GM21723 (cell line): ENCODE results near the gene NR6A1.
"Not testable (repeated sequence)": the region's sequence is repeated elsewhere in the genome, so short reads cannot be mapped to it uniquely, and the experiment has no call there.

ENCODE experiments used
- ATAC-seq: cut with Tn5 transposase; IDR thresholded peaks from one replicate; pipeline ENCODE4 v1.9.1; 2021; ENCODE audit warnings: mild to moderate bottlenecking, moderate library complexity; ENCODE audit not compliant: unreplicated experiment

Gene NR6A1

DNA sequence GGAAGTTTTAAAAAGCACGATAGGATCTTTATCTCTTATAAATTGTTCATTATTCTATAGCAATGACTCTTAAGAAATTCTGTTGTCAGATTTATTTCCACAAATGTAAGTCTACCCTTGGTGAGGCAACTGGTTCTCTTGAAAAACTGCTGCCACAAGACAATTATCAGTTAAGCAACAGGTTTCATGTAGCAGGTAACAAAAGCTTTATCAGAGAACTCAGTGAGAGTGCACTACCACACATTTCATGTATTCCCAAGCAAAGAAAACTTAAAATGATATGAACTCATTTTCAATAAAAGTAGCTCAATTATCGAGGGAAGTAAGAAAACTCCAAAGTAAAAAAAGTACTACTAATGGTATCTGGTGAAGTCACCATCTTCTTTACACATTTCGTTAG, 9.4 kb downstream of the NR6A1 start:
- ATAC-seq = no peak

DNA sequence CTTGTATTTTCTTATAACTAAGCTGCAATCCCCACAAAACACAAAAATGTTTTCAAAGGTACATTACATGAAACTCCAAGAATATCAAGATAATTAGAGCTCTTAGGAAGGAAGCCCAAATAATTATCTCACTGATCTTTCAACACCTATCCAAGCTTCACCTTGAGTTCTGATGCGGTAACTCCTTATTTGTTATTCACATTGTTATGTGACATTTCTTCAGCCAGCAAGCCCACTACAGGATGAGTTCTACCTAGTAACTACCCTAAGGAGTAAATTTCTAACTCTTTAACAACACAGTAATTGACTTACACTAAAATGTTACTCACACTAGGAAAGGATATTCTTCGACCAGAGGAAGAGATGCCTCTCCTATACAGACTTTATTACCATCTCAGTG, 9.9 kb downstream of the NR6A1 start:
- ATAC-seq = no peak

DNA sequence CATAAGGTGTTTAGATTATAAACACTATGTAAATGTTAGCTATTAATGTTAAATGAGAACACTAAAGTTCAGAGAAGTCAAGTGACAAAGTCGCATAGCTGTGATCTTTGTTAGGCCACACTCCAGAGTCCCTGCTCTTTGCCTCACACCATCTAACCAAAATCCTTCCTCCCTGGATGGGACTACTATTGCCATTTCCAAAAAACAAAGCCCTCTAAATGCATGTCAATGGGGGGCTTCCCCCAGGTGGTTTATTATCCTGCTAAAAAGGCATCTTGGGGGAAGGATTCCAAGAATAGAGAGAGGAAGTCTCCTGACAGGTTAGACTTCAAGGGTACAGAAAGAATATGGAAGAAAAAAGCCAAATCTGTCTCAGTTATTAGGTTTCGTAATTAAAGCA, 10.4 kb downstream of the NR6A1 start:
- no peak for ATAC-seq

DNA sequence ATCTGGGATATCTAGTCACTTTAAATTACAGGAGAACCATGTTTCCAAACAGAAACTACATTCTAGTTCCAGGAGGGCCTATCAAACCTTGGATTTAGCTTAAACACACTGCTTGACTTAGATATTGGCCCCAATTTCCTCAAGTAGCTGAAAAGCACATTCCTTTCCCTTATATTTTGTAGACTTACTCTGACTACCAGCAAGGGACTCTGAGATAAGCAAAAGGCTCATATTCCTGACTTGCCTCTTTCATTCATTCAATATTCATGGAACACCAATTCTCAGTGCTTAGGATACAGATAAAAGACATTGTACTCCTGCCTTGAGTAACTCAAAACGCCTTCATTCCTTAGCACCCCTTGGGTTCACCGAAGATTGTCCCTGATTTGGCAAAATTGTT, 11.8 kb downstream of the NR6A1 start:
- no peak for ATAC-seq

DNA sequence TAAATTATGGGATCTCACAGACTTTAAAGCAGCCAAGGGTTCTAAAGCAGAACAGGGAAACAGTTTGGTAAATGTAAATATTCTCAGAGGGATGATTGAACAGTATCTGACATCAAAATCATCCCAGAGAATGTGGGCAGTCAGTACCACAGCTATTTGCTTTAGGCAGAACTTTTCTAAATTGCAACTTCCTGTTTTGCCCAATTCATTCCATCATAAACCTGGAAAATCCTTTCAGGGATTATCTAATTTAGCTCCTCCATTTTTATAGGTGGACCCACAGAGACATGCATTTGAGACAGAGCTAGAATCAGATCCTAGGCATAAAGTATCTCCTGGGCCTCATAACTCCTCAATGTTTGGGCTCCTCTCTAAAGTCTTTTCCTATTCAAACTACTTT, 12.4 kb downstream of the NR6A1 start:
- no peak for ATAC-seq

DNA sequence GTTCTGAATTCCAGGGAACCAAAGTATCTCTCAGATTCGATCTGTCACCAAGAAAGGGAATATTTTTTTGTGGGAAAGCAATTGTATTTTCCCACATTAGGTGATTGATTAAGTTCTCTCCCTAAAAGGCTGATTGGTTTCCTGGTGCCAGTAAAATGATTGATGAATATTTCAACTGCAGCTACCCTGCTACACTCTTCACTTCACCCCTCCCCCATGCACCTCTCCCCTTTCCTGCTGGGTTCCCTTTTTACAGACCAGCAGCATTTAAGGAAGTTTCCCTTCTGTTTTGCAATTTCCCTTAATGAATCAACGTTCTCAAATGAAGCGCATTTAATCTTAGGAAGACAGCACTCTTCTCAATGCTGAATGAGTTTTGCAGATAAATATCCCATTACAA, 13.1 kb downstream of the NR6A1 start:
- no peak for ATAC-seq

DNA sequence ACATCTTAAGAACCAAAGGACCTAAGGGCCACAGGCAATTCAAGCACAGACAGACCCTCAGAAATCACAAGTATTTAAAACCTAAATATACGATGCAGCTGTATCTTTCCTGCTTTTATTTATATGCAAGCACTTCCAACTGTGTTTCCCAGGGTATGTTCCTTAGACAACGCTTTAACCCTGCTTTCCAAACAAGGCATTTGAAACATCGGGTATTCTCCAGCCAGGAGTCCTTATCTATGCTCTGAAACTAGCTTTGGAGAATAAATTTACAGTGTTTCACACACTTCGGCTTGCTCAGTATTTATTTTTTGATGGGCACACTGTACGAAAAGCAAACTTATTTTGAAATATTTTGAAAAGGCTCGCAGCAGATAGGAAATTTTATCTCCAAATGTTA, 13.5 kb downstream of the NR6A1 start:
- ATAC-seq = no peak

DNA sequence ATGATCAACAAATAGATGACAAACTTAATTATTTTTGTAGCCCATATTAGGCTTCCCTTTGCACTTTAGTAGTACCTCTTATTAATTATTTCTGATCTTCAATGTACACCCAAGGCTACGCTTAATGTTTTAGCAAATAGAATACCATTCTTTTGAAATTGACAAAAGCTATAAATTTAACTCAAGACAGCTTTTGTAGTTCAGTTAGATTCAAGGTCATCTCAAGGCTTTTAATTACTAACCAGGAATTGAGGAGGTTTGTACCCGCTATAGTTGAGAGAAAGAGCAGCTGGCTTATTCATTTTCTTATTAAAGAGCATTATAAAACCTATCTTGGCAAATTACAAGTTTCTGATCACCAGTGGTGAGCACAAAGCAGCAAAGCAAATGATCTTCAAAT, 15.1 kb downstream of the NR6A1 start:
- no peak for ATAC-seq

DNA sequence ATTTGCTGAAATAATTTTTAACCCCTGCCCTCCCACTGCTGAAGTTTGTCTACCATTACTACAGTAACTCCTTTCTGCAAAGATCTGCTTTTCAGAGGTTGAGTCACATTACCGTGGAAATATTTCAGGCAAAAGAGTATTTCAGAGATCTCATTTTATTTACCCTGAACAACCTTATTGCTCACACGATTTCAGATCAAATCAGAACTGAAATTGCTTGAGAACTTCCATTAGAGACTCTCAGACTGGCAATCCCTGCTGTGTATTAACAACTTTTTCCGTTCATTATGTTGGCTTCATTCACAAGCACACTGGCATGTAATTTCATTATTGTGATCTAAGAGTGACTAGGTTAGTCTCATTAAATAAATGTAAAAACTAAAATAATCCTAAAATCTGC, 16.1 kb downstream of the NR6A1 start:
- no peak for ATAC-seq

DNA sequence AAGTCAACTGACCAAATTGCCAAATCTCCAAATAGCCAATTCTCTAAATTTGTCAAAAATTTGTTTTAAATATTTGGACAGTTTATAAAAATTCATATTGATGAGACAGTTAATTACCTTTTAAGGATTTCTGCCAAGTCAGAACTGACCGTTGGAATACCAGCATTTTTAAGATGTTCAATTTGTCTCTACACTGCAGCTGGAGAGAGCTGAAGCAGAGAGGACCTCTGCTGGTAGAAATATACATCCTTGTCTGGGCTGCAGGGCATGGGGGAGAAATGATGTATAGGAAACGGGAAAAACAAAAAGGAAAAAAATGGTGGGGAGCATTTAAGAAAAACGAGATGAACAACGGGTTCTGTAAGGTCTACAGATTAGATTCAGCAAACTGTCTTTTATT, 16.8 kb downstream of the NR6A1 start:
- no peak for ATAC-seq

DNA sequence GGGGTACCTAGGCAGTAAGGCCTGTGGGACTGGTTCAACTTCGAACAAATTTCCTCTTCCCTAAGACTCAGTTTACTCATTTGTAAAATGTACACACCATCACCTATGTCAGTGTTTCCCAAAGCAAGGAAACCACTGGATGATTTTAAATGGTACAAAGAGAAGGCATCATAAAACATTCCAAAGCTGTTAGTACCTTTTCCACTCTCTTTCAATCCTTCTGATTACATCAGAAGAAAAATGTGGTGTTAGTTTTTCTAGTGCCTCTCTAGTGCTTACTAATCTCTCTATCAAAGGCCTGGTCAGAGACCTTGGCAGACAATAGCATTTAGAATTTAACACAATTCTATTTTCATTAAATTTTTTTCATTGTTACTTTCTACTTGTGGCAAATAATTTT, 18.1 kb downstream of the NR6A1 start:
- ATAC-seq = no peak

DNA sequence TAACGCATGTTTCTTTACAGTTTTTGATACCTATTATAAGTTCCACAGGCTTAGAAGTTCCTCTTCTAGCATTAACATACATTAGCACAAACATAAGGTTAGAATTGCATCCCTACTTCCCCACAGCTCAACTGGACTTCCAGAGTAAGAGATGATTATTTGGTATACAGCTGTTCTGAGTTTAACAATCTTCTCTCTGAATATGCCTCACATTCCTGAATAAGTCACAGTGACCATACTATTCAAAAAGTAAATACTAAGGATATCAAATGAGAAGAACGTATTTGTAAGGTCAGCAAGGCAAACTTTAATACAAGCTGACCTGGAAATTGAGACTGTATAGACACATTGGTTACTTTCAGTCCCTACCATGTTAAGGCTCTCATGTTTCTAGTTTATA, 21.3 kb downstream of the NR6A1 start:
- ATAC-seq = no peak

DNA sequence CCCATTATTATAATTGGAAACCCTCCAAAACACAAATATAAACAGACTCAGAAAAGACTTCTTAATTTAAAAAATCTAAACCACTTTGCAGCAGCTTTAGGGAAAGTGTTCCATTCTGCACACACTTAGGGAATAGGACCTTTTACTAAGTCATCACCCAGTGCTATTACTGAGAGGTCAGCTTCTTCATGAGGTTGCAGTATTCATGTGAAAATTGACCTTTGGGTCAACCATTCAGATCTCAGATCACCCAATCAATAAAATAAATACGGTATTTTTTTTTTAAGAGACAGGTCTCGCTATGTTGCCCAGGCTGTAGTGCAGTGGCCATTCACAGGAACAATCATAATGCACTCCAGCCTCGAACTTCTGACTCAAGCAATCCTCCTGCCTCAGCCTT, 21.8 kb downstream of the NR6A1 start:
- ATAC-seq = no peak

DNA sequence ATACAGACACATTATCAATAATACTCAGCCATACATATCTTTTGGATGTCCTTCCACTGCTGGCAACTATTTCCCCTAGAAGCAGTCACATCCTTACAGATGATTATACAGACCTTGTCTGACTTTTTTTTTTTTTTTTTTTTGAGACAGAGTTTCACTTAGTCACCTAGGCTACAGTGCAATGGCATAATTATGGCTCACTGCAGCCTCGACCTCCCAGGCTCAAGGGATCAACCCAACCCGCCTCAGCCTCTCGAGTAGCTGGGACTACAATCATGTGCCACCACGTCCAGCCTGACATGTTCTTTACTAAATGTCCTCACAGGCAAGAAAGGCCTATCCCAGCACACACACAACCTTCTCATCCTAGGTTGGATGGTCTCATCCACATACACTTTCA, 24.0 kb downstream of the NR6A1 start:
- no peak for ATAC-seq

DNA sequence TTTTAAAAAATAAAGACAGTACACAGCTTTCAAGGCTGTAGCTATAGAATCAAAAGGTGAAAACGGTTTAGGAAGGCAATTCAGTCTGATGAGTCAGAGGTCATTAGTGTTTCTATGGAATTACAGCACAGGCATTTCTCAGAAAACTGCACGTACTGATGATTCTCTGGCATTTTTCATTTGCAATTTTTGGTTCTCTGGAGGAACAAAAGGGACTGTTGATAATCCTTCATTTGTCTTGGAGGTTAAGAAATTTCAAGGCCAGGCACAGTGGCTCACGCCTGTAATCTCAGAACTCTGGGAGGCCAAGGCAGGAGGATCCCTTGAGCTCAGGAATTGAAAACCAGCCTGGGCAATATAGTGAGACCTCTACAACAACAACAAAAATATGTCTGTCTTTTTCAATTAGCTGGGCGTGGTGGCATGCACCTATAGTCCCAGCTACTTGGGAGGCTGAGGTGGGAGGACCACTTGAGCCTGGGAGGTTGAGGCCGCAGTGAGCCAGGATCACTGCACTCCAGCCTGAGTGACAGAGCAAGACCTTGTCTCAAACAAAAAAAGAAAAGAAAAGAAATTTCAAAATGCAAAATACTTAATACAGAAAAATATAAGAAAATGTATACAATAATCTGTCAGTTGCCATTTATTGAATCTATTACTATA, 27.3 kb downstream of the NR6A1 start:
- ATAC-seq = no peak

DNA sequence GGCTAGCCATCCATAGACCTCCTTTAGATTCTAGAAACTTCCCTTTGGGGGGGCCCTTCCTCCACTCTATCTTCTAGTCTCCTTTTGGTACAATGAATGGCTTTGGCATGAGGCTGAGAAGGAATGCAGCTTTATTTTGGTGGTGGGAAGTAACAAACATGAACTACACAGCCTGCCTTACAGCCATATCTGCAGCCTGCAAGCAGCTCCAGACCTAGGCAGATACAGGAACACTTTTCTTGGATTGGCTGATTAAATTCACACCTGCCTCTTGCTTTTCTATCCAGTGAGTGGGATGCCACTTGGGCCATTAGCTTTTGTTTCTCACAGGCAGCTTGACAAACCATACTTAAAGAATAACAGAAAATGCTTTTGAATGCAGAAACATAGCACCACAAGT, 28.2 kb downstream of the NR6A1 start:
- ATAC-seq = no peak

DNA sequence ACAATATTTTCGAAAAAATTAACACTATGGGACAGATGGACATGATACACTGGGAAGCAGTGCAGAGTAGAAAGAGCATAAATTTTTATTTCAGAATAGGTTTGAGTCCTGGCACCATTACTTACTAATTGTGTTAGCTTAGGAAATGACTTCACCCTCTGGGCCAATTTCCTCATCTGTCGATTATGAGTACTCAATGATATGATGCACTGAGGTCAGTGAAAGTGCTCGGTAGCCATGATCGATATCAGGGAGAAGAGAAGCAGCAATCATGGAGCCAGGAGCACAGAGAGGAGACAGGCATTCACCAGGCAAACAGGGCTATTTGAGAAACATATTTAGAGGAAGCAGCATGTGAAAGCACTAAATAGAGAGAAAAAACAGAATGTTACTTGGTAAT, 29.4 kb downstream of the NR6A1 start:
- no peak for ATAC-seq

DNA sequence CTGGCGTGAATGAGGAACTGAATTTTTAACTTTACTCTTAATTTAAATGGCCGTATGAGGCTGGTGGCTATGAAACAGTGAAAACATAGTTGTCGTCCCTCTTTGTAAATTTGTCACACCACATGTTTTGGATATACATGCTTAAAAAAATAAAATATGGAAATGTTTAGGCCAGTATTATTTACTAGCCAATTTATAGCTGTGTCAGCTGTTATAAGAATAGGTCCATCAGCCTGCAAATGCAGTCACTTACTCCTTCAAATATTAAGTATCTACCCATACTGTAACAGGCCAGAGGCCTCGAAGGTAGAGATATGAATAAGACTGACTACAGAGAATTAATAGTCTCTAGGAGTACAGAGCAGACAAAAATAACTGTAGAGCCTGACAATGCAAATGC, 30.0 kb downstream of the NR6A1 start:
- ATAC-seq = no peak

DNA sequence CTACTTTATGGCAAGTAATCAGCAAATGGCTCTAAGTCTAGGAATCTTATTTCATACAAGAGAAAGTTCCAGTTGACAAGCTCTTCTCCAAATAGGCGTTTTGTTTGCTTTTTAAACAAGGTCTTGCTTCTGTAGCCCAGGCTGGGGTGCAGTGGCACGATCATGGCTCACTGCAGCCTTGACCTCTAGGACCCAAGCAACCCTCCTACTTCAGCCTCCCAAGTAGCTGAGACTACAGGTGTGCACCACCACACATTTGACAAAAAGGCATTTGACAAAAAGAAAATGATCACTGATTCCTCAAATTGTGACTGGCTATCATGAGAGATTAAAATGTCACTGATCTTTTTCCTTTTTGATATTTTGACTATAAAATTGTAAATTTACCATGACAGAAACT, 31.8 kb downstream of the NR6A1 start:
- ATAC-seq = no peak

DNA sequence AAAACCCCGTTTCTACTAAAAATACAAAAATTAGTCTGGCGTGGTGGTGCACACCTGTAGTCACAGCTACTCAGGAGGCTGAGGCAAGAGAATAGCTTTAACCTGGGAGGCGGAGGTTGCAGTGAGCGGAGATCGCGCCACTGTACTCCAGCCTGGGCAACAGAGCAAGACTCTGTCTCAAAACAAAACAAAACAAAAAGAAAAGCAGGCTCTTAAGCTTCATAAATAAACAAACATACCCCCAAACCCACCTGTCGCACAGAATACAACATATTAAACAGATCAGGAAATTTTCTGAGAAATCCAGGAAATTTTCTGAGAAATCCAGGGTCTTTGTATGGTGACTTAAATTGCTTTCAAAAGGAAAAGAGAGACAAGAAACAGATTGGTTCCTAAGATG, 33.0 kb downstream of the NR6A1 start:
- not testable (repeated sequence) for ATAC-seq

DNA sequence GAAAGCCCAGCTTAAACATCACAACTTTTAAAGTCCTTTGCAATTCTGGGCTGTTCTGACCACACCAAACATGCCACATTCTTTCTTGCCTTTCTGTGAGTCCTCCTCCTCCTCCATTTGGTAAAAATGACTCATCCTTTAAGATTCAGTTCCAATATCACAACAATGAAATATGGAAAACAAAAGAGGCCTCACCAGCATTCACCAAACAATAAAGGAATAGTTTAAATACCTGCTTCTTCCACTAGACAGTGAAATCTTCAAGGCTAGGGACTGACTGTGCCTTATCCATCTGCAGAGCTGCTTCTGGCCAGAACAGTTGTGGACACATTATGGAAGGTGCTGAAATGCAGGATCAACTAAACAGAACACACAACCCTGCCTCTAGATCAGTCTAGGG, 36.0 kb downstream of the NR6A1 start:
- no peak for ATAC-seq

DNA sequence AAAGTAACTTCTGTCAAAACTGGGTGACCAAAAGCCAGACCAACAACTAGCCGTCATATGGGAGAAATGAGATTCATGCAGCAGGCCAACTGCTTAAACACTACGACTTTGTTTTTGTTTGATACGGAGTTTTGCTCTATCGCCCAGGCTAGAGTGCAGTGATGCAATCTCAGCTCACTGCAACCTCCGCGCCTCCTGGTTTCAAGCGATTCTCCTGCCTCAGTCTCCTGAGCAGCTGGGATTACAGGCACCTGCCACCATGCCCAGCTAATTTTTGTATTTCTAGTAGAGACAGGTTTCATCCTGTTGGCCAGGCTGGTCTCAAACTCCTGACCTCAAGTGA, 36.4 kb downstream of the NR6A1 start:
- not testable (repeated sequence) for ATAC-seq

DNA sequence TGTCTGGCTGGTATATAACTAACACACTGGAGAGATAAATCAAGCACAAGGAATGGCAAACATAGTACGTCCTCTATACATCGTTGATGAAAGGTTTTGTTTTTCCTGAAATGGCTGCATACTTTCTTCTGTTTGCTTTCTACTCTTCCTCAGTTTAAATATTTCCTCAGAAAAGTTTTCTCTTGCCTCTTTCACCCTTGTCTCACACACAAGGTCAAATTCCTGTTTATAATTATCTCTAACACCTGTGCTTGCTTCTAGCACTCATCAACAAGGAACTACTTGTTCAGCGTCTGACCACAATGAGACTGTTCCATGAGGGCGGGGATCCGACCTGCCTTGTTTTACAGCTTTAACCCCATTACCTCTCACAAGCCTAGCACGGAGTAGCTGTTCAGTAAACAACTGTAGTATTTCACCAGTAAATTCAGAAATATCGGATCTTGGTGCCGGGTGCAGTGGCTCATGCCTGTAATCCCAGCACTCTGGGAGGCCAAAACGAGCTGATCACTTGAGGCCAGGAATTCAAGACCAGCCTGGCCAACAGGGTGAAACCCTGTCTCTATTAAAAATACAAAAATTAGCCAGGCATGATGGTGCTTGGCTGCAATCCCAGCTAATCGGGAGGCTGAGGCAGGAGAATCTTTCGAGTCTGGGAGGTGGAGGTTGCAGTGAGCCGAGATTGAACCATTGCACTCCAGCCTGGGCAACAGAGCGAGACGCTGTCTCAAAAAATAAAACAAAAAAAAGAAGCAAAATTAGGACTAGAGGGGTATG, 37.0 kb downstream of the NR6A1 start:
- ATAC-seq = no peak
